Sciatic nerve (tissue), 2 donors: ENCODE results near the gene FOXM1. TPM values are rescaled to one million over a fixed set of nuclear protein-coding genes. Genes with fewer than 3 reads are reported as not detected.

Source experiments
- ATAC-seq: fragments of 200-7000 bp; cut with Tn5 transposase; one replicate; pipeline ENCODE4 v1.9.1; 2020; ENCODE audit warnings: mild to moderate bottlenecking, moderate library complexity
- DNase-seq: peaks from one replicate; pipeline ENCODE4 v3.0.0-alpha.2; 2020; ENCODE audit warnings: low spot score
- intact Hi-C: fragments of 100-400 bp; cut with DNase I; formaldehyde crosslinking; loops from one replicate; pipeline ENCODE4 v1.14.2; 2022
- total RNA-seq: library from RNA; stranded (reverse); fragmentation: NEBNext Ultra II Directional; extraction: Animal tissue kit (Norgen Biotek cat#: 25700); gene quantifications from one replicate; pipeline ENCODE4 v1.2.1, GENCODE V29; 2021
- donor health status: DM: no; HTN: no; CAD: no.
- donor health status: DM: no; HTN: no; CAD: no.

FOXM1 gene, protein sequence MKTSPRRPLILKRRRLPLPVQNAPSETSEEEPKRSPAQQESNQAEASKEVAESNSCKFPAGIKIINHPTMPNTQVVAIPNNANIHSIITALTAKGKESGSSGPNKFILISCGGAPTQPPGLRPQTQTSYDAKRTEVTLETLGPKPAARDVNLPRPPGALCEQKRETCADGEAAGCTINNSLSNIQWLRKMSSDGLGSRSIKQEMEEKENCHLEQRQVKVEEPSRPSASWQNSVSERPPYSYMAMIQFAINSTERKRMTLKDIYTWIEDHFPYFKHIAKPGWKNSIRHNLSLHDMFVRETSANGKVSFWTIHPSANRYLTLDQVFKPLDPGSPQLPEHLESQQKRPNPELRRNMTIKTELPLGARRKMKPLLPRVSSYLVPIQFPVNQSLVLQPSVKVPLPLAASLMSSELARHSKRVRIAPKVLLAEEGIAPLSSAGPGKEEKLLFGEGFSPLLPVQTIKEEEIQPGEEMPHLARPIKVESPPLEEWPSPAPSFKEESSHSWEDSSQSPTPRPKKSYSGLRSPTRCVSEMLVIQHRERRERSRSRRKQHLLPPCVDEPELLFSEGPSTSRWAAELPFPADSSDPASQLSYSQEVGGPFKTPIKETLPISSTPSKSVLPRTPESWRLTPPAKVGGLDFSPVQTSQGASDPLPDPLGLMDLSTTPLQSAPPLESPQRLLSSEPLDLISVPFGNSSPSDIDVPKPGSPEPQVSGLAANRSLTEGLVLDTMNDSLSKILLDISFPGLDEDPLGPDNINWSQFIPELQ
- 0.18 TPM for total RNA-seq

DNA sequence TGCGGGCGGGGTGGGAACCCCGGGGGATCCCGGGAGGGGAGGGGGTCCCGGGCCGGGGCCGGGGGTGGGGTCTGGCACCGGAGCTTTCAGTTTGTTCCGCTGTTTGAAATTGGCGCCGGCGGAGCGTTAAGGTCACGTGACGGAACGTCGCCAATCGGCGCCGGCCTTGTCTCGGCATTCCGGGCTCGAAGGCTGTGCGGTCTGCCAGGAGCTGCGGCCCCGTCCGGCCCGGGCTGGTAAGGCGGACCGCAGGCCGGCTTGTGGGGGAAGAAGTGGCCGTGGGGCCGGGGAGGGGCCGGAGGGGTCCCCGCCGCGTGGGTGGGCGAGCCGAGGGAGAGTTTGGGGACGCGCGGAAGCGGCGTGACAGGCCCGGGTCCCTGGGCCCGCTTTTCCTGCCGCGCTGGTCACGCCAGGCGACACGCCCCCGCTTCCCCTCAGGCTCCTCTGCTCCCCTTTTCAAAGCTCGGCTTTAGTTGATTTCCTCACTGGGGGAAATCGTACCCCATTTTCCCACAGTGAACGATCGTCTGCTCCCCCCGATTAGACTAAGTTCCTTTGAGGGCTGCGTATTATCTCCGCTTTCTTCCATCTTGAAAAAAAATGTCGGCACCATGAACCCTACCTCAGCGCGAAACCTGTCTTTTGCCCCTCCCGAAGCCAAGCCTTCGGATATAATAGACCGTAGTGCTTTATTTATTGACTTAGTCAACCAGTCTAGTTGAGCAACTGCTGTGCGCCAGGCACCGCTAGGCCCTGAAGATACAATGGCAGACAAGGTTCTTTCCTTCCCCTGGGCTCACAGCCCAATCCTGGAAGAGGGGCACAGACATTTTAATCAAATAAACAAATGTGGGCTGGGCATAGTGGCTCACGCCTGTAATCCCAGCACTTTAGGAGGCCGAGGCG is at the start of gene FOXM1, which contains the start of gene RHNO1:
TSS of gene FOXM1 (minus strand) at position 128 of the 906 bp plus-strand sequence. CDS start 2,696 bp downstream, outside the sequence.
TSS of gene RHNO1 (plus strand) at position 177 of the 906 bp plus-strand sequence. CDS start 8,144 bp downstream, outside the sequence.
- intact Hi-C loops: no loop called here
- DNase-seq: peak; percentile 96
- ATAC-seq: peak; percentile 96

GRCh38 chr12:2925322-2925995 is 48.5 kb upstream of the FOXM1 start:
- ATAC-seq (no peak), DNase-seq (no peak)
- intact Hi-C loops: no loop called here

DNA sequence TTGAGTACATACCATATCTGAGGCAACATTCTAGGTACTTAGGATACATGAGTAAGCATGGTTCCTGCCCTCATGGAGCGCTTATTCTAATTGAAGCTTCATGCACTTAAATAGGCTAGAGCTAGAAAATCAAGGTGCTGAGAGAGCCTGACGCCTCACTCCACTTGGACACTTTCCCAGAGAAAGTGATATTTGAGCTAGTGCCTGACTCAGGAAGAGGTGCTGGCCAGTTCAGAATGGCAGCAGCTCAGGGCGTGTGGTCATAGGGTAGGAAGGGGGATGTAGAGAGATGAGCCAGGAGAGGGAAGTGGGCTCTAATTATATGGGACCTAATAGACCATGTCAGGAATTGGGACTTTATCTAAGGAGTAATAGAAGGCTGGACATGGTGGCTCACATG is 47.0 kb upstream of the FOXM1 start:
- DNase-seq: no peak
- intact Hi-C loops: no loop called here
- no peak for ATAC-seq

- intact Hi-C loops: no loop called here
- no peak for ATAC-seq
- DNase-seq: no peak
Measured at GRCh38 chr12:2923057-2923456, 46.1 kb upstream of the FOXM1 start.

GRCh38 chr12:2922329-2922728 is 45.4 kb upstream of the FOXM1 start:
- ATAC-seq: no peak
- intact Hi-C loops: no loop called here
- no peak for DNase-seq

DNA sequence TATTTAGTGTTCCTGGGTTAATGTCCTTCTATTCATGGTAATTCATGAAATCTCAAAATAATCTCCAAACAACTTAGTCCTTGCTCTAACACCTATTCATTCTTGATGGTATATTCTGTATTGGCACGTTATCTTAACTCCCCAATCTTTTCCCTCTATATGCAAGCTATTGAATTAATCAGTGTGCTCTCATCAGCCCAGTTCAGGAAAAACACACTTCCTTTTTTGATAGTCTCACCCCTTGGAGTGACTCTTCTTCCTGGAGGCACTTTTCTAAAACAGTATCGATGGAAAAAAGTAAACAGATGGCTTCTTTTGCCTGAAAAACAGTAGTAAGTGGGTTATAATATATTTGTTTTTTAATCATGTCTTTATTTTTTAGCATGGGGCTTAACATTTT is 42.3 kb upstream of the FOXM1 start:
- DNase-seq (no peak), ATAC-seq (no peak)
- intact Hi-C loops: no loop called here

DNA sequence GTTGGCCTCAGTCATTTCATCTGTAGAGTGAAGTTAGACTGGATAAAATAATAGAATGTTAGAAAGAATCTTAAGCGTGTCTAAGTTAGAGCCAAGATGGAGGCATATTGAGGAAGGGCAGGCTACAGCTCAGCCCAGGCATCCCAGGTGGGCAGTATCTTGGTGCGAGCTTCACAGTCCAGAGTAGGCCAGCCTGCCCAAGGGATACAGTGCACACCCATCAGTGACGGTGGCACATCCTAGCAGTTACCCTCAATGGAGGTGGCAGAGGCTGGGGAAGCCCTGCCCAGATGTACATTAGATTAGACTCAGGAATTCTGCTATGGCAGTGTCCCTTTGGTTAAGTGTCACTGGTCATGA is 35.2 kb upstream of the FOXM1 start:
- ATAC-seq (no peak), DNase-seq (no peak)
- intact Hi-C loops: no loop called here

DNA sequence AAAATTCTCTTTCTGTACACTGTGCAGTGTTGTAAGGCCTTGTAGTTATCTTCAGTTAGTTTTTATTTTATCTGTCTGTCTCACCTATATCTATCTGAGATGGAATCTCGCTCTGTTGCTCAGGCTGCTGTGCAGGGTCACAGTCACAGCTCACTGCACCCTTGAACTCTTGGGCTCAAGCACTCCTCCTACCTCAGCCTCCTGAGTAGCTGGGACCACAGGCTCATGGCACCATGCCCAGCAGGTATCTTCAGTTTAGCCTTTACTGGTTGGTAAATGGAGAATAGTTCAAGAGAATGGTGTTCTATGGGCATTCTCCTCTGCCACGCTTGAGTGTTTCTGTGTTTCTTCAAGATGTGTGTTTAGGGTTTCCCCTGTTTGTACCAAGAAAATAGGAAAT is 27.3 kb upstream of the FOXM1 start:
- ATAC-seq (no peak), DNase-seq (no peak)
- intact Hi-C loops: no loop called here

DNA sequence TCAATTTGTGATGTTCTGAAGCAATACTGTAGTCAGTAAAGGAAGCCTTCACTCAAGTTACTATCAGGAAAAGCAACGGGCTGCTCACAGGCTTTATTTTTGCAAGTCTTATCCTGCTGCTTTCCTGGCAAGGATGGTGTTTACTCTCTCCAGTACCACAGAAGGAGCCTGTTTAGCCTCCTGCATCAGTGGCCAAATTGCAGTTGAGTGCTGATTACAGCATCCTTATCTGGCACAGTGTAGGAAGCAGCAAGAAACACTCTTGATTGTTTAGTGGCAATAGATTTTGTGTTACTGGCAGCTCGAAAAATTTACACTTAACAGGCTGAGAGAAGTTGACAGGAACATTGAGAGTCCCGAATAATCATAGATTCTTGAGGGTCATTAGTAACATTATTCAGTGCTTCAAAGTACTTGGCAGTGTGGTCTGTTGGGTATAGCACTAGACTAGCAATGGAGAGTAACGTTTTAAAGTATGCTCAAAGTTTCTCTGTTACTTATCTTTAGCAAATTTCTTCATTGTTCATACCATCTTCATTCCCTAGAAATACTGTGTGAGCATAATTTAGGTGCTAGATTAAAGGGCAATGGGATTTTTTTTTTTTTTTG is 25.4 kb upstream of the FOXM1 start:
- ATAC-seq: peak; percentile 87
- intact Hi-C loops: no loop called here

GRCh38 chr12:2900642-2901041 is 23.7 kb upstream of the FOXM1 start:
- DNase-seq (no peak), ATAC-seq (no peak)
- intact Hi-C loops: no loop called here

More for the DNA sequence above, 25.4 kb upstream of the FOXM1 start:
- DNase-seq: no peak

DNA sequence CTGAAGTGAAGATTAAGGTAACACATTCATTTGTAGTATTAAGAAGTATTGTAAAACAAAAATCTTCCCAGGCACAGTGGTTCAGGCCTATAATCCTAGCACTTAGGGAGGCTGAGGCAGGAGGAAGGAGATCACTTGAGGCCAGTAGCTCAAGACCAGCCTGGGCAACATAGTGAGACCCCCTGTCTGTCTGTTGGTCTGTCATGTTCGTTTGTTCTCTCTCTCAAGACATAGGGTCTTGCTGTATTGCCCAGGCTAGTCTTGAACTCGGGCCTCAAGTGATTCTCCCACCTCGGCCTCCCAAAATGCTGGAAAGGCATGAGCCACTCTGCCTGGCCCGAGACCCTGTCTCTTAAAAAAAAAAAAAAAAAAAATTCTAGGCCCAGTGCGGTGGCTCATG is 20.4 kb upstream of the FOXM1 start:
- DNase-seq (no peak), ATAC-seq (no peak)
- intact Hi-C loops: no loop called here

GRCh38 chr12:2895511-2895910 is 18.5 kb upstream of the FOXM1 start:
- no peak for DNase-seq
- ATAC-seq: no peak
- intact Hi-C loops: no loop called here

DNA sequence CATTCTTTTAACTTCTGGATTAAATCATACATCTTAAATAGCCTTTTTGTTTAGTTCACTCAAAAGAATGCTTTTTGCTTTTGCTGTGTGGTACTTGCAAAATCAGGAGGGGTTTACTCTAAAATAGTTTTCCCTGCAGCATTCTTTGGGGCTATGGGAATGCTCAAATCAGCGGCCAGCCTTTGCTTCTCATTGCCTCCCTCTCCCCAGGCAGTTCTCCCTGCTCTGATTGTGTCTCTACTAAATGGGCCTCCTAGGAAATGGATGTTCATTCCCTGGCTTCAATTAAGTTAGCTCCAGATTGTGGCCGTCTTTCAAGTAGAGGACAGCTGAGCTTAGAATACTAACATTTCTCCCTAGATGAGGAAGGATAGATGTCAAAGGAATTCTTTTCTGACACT is 18.1 kb upstream of the FOXM1 start:
- DNase-seq (no peak), ATAC-seq (no peak)
- intact Hi-C loops: no loop called here

DNA sequence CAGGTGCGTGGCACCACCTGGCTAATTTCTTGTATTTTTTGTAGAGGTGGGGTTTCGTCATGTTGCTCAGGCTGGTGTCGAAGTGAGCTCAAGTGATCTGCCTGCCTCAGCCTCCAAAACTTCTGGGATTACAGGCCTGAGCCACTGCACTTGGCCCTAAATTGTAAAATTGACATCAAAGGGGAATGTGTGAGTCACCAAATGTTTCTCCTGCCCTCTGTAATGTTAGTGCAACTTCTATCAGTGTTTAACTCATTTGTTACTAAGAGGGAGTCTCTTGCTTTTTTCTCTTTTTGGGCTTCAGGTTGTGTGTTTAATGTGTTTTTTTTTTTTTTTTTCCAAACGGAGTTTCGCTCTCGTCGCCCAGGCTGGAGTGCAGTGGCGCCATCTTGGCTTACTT is 16.0 kb upstream of the FOXM1 start:
- ATAC-seq (no peak), DNase-seq (no peak)
- intact Hi-C loops: no loop called here

DNA sequence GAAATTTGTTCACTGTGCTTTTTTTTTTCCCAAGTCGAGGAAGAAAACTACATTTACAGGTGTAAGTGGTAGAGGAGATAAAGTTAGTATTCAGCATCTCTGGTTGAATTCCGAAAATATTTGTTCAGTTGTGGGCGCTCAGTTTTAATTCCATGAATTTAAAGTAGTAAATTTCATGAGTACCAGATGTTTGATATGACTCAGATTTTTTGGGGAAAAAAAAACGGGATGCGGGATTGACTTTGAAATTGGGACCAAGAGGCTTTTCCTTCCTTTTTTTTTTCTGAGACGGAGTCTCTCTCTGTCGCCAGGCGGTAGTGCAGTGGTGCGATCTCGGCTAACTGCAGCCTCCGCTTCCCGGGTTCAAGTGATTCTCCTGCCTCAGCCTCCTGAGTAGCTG is 15.3 kb upstream of the FOXM1 start:
- no peak for ATAC-seq
- intact Hi-C loops: no loop called here
- no peak for DNase-seq

- intact Hi-C loops: no loop called here
- DNase-seq (peak; percentile 75), ATAC-seq (peak; percentile 49)
Measured at GRCh38 chr12:2891240-2892053, 14.5 kb upstream of the FOXM1 start.

DNA sequence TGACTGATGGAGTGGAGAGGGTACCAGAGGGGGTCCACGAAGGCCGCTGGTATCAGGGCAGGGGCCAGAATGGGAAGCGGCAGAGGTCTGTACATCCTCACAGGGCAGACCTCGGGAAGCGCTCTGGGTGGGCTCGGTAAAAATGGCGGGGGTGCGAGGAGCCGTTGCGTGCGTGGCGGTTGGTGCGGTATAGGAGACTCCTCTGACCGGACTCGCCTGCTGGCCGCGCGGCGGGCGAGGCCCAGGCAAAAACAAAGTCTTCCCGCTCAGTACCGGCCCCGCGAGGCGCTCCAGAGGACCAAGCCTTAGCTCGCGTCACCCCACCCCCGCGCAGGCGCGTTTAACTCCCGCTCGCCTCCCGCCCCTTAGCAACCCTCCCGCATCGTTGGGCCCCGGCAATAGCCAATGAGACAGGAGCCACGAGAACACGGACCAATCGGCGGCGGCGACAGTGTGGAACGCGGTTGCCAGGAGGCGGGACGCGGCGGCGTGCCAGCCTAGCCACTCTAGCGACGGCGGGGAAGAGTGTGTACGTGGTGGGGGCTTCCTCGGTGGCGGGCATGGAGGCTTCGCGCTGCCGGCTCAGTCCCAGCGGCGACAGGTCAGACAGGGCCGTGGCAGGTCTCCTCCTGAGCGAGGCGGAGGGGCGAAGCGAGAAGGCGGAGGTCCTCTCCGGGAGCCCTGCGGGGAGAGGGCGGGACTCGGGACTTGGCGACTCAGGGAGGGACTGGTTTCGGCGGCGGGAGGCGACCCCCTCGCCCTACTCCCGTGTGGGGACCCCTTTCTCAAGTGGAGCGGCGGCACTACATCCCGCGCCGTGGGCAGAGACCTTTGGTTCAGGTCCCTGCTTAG is 13.6 kb upstream of the FOXM1 start, which contains the start of gene TULP3:
TSS of gene TULP3 (plus strand) at position 504 of the 852 bp plus-strand sequence. CDS start at position 561, 57 bp downstream.
- intact Hi-C loops: no loop called here
- ATAC-seq: peak; percentile 99
- DNase-seq: peak; percentile 100
